GM21786 (cell line): ENCODE data around the gene CARD11.
"Not testable (repeated sequence)": the region's sequence is repeated elsewhere in the genome, so short reads cannot be mapped to it uniquely, and the experiment has no call there.

ENCODE experiments used
- ATAC-seq: cut with Tn5 transposase; IDR thresholded peaks from one replicate; pipeline ENCODE4 v1.9.1; 2021; ENCODE audit not compliant: unreplicated experiment

CARD11 gene

DNA sequence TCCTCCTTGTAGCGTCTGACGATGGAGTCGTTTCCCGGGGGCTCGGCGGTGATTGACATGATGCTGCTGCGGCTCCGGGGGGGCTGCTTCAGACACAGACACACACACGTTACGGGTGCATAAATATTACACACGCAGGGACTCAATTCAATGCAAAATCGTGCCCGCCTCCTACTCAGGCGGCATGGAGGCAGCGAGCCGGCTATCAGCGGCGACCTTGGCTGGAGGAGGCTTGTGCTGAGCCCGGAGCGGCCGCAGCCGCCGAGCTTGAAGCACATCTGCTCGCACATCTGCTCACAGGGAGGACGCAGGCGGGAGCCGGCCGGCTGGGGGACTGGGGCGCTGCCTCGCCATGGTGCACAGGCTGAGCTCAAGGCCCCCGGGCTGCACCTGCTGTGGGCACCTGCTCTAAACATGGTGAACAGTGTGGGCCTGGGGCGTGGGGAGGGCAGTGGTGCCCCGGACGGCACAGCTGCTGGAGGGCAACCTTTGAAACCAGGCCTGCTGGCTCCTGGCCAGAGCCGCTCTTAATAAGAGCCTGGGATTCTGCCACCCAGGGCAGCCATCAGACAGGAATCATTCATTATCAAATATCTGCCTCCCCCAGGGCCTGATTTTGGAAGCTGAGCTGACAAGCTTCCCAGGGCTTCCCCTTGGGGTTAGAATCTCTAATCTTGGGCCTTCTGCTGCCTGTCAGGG lies 114.9 kb downstream of the CARD11 start:
- no peak for ATAC-seq

DNA sequence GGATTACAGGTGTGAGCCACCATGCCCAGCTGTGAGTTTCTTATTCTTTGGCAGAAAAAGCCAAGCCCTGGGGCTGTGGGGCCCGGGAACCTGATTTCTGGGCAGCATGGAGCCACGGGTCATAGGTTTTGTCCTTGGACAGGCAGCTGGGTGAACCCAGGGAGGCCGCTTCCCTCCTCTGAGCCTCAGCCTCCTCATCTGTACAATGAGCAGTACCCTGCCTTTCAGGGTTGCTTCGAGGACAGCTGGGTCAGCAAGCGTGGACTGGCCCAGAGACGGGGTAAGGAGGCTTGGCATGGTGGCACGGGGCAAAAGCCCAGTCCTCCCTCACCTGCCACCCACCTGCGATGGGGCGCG lies 115.4 kb downstream of the CARD11 start:
- no peak for ATAC-seq

DNA sequence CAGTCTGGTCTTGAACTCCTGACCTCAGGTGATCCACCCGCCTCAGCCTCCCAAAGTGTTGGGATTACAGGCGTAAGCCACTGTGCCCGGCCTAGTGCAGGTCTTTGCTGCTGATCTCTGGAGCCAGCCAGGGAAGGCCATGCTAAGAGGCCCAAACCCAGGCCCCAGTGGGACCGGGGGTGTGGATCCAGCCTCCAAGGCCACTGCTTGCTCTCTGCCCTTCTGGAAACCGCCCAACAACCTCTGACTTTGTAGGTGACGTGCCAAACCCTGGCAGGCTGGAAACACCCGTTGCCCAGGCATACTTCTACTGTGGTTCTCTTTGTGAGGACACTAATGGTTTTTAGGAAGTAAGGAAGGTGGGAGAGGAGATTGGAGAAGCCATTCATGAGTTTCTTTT lies 116.1 kb downstream of the CARD11 start:
- ATAC-seq, result no peak

DNA sequence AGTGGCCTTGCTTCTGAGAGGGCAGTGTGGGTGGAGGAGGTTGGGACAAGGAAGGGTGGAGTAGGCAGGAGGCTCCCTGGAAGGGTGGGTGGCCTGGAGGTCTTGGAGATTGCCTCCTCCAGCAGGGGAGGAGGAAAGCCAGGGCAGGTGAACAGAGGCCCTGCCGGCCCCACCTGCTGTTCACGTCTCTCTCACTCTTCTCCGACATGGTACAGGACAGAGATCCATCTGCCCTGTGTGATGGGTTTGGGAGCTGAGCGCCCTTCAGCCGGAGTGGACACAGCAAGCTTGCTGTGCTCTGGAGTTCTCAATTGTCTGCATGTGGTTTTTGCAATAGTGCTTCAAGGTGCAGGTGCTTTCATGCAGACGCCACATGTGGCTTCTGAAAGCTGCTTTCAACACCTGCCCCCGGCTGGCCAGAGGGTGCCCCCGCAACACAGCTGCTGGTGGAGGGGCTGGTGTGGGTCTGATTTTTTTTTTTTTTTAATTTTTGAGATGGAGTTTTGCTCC lies 116.7 kb downstream of the CARD11 start:
- no peak for ATAC-seq

DNA sequence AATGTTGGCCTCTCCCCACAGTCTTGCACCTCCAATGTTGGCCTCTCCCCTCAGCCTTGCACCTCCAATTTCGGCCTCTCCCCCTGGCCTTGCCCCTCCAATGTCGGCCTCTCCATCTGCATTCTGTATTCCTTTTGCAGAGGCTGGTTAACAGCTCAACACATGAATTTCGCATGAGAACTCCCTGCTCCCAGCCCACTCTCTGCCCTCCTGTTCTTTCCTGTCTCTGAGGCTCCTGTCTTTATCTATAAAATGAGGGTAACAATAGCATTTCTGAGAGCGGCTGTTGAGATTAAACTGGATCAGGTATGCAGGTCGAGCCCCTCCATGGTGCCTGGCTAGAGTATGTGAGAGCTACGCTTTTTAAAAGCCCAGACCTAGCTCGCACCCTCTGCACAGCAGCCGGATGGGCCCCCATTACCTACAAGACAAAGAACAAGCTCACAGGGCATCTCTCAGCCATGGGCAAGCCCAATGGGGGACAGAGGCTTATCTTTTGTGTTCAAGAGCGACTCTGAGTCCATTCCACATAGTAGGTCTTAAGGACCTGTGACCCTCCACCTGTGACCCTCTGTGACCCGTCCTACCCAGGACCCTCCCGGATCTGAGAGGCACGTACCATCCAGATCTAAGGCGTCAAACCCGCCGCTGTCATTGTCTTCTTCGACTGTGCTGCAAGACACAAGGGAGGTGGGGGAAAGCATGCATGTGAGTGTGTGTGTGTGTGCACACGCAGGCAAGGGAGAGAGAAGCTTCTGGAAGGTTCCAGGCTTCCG lies 117.4 kb downstream of the CARD11 start:
- no peak for ATAC-seq

DNA sequence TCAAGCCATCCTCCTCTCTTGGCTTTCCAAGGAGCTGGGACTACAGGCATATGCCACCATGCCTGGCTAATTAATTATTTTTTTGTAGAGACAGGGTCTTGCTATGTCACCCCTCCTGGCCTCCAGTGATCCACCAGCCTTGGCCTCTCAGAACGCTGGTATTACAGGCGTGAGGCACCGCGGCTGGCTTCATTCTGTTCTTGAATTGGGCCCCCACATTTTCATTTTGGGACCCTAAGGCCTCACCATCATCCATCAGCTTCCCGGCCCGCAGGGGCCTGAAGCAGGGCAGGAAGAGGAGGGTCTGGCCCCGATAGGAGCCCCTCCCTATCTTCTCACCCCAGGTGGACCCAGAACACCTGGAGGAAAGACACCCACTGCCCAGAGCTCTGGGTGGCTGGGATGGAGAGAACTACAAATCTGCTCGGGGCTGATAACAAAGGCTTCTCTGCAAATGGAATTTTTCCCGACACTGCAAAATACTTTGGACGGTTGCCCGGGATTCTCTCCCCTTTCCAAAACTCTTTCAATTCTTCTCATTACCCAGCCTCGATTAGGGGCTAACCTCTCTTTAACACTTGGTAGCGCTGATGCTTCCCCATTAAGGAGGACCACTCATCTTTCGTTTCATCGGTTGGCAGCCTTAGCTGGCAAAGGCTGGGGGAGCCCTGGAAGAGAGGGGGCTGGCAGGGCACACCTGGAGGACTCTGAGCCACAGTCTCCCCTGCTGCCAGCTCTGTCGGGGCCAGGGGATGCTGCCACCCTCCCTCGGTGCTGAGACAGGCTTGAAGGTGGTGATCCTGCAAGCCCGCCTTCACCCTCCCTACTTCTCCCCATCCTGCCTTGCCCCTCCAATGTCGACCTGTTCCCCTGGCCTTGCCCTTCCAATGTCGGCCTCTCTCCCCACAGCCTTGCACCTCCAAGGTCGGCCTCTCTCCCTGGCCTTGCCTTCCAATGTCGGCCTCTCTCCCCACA lies 118.5 kb downstream of the CARD11 start:
- no peak for ATAC-seq

DNA sequence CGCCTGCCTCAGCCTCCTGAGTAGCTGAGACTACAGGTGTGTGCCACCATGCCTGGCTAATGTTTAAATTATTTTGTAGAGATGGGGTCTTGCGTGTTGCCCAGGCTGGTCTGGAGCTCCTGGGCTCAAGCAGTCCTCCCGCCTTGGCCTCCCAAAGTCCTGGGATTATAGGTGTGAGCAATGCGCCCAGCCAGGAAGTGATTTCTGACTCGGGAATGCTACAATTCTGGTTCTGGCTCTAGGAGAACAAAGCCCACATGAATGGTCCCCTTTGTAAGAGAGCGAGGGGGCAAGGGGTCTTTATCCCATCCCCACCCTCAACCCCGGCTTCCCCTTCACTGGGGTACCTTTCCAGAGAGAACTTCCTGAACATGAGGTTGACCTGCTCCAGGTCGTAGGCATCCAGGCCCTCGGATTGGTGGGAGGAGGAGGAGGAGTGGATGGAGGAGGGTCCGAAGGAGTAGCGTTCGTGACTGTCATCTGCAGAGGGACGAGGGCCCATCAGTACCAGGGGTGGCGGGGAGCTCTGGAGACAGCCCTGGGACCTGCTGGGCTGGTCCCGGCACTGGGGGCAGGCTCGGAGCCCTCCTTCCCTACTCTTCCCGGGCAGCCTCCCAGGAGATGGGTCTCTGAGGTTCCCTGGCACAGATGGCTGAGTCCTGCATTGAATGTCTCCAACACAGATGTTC lies 119.6 kb downstream of the CARD11 start:
- ATAC-seq, result no peak

DNA sequence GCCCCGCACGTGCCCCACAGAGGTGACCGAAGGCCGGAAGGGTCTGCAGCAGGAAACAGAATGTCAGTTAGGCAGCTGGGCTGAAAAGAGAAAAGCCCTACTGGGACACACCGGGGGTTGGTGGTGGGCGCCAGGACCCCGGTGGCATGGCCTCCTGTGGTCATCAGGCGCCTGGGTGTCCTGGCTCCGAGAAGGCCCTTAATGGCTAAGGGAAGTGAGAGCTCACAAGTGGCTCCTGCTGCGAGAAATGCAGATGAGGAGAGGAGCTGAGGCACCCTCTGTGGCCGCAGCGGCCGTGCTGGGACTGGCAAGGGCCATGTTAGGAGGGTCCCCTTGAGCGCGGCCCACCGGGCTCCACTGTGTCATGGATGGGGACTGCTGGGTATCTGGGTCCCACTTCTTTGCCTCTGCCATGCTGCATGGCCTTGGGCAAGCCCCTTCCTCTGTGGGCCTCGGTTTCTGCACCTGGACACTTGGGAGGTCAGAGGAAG lies 120.3 kb downstream of the CARD11 start:
- no peak for ATAC-seq

DNA sequence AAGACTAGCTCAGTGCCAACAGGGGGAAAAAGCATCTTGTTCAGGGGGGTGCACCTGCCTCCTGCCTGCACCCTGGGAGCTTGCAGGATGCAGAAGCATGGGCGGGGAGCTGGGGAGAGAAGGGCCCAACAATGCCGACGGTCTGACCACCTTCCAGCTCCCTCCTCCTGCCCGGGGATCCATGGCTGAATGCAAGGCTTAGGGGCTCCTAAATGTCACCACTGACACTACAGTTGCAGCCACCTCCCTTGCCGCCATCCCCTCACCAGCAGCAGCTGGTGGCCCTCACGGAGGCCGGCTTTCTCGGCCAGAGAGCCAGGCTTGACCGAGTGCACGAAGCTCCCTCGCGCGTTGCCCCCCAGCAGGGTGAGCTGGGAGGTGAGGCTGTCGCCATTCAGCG lies 120.8 kb downstream of the CARD11 start:
- ATAC-seq, result no peak

DNA sequence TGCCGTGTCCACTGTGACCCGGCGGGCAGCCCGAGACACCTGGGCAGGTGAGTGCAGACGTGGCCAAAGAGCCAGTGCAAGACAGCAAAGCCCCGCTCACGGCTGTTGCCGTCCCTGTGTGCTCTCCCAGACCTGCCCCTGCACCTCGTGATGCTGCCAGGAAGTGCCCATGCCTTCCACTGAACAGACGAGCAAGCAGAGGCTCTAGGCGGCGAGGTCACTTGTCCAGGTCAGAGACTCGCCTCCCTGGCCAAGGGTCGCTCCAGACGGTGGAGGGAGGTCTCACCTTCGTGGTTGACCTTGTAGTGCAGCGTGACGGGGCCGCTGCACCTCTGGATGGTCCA lies 121.3 kb downstream of the CARD11 start:
- no peak for ATAC-seq

GRCh38 chr7:2921653-2922347 lies 121.9 kb downstream of the CARD11 start:
- no peak for ATAC-seq

- ATAC-seq, result no peak
These were observed 122.6 kb downstream of the CARD11 start for GRCh38 chr7:2920956-2921652.

DNA sequence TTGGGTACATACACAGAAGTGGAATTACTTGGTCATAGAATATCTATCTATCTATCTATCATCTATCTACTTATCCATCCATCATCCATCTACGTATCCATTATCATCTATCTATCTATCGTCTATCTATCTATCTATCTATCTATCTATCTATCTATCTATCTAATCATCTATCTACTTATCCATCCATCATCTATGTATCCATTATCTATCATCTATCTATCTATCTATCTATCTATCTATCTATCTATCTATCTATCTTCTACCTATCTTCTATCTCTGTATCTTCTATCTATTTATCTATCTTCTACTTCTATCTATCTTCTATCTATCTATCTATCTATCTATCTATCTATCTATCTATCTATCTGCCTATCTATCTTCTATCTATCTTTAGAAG lies 123.2 kb downstream of the CARD11 start:
- not testable (repeated sequence) for ATAC-seq

DNA sequence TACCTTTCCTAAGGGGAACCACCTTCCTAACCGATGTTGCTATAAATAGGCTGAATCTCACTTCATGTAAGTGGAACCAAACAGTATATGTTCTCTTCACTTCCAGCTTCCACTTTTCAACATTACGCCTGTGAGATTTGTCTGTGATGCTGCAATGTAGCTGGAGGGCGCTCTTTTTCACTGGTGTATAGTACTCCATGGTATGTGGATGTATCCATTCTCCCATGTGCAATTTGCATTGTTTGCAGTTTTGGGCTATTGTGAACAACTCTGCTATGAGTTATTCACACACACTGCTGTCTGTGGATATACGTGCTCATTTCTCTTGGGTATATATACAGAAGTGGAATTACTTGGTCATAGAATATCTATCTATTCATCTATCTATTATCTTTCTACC lies 123.6 kb downstream of the CARD11 start:
- no peak for ATAC-seq

DNA sequence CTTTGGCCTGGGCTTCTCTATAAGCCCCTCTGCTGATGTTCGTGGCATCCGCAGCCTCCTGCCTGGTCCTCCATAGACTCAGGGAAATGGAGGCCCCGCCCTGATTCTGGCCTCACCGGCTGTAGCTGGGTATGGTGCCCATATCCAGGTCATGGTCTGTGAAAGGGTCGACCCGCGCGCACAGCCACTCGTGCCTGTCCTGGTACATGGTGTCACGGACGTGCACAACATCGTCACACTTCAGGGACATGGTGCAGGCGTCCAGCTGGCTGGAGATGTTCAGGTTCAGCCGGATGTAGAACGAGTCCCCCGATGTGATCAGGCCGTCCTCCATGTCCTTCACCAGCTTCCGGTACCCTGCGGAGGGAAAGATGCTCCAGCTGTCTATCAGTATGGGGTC lies 124.4 kb downstream of the CARD11 start:
- ATAC-seq, result no peak

DNA sequence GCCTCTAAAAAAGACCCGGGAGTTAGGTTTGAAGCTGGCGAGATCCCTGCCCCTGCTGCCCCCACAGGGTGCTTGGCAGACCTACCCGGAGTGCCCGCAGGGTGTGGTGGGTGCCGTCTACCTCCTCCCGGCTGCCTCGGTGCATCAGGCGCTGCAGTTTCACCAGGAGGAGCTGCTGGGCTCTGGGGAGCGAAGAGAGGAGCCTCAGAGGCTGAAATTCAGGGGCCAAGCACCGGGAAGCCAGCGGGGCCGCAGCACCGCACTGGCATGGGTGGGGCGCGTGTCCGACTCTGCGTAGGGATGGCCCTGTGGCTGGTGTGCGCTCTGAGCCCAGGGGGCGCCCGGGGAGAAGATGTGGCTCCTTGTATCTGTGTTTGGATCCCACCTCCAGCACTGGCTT lies 125.3 kb downstream of the CARD11 start:
- ATAC-seq, result no peak

DNA sequence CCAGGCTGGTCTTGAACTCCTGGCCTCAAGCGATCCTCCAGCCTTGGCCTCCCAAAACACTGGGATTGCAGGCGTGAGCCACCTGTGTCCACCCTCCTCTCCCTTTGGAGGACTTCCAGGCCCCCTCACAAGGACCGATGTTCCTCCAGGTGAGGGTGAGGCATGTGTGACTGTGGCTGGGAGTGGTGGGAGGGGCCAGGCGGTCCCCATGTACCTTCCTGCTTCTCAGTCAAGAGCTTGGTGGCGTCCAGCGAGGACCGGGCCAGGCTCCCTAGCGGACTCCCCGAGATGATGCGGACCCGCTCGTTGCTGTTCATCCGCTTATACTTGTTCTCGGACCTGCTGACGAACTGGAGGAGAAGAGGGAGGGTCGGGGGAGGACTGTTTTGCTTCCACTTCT lies 128.6 kb downstream of the CARD11 start:
- ATAC-seq, result no peak

- no peak for ATAC-seq
These were observed 129.8 kb downstream of the CARD11 start for GRCh38 chr7:2913760-2914387.
